KOPT-K1 (cell line): ENCODE data around the gene RAD51B.

Source experiments
- H3K27ac ChIP-seq: fragments of 200-600 bp; sonication (generic); 2 replicates; pipeline ENCODE4 v1.5.1; 2016; ENCODE audit warnings: antibody characterized with exemption, mild to moderate bottlenecking, low read depth, low read length; ENCODE audit not compliant: poor library complexity, severe bottlenecking
- H3K36me3 ChIP-seq: fragments of 200-600 bp; sonication (generic); 2 replicates; pipeline ENCODE4 v1.5.1; 2017; ENCODE audit warnings: antibody characterized with exemption, mild to moderate bottlenecking, low read length, moderate library complexity; ENCODE audit not compliant: insufficient read depth
- H3K9me3 ChIP-seq: fragments of 200-600 bp; sonication (generic); 2 replicates; pipeline ENCODE4 v1.5.1; 2017; ENCODE audit warnings: antibody characterized with exemption, low read length, mild to moderate bottlenecking; ENCODE audit not compliant: insufficient read depth, poor library complexity, severe bottlenecking

RAD51B gene

GRCh38 chr14:68140076-68140741 lies 320.6 kb downstream of the RAD51B start:
- H3K27ac ChIP-seq = no peak overlapping the region
- H3K9me3 ChIP-seq = no peaks in the 10 kb centered on the region
- no peaks in the 10 kb centered on the region for H3K36me3 ChIP-seq

DNA sequence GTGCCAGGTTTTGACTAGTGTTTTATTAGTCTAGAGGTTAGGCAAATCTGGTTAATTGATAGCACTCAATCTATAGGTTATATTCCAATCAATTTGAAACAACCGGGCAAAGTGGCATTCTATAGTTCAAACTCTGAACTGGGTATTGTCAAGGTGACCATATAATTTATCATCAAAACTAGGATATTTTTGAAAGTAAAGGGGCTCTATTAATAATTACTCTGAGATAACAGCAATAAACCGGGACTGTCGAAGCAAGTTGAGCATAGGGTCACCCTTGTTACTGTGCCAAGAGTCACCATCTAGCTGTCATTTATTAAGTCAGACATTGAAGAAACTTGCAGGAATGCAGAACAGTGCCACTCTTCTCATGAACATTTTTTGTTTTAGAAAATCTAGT lies 321.2 kb downstream of the RAD51B start:
- H3K27ac ChIP-seq = no peak overlapping the region
- H3K36me3 ChIP-seq = no peaks in the 10 kb centered on the region
- H3K9me3 ChIP-seq = no peaks in the 10 kb centered on the region

DNA sequence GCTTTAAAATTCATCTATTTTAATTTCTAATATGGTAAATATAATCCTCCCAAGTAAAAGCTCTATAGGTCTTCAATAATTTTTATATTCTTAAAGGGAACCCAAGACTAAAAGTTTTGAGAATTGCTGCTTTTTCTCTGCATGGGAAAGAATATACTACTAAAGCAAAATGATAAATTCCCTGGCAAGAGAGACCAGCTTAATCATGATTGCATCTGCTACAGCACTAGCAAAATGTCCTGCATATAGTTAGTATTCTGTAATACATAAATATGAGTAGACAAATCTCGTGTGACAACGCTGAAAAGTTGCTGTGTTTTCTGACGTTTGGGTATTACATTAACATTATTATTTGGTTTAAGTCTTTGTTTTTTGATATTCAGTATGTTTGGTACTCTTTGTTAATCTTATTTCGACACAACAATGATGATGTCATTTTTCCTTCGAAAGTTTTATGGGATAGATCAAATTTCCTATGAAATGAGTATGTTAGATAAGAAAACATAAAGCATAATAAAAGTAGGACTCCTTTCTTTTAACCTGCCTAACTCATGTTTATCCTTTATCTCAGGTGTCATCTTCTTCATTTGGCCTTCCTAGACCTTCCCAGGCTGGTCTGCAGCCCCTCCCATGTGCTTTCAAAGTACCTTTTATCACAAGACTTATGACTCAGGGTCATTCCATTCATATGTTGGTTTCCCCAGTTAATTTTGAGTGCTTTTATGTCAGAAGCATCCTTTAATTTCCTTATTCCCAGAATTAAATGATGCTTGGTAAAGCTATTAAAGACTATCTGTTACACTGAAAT lies 321.9 kb downstream of the RAD51B start:
- Histone ChIP-seq H3K9me3 (no peaks in the 10 kb centered on the region), H3K36me3 (no peaks in the 10 kb centered on the region), H3K27ac (no peak overlapping the region)

DNA sequence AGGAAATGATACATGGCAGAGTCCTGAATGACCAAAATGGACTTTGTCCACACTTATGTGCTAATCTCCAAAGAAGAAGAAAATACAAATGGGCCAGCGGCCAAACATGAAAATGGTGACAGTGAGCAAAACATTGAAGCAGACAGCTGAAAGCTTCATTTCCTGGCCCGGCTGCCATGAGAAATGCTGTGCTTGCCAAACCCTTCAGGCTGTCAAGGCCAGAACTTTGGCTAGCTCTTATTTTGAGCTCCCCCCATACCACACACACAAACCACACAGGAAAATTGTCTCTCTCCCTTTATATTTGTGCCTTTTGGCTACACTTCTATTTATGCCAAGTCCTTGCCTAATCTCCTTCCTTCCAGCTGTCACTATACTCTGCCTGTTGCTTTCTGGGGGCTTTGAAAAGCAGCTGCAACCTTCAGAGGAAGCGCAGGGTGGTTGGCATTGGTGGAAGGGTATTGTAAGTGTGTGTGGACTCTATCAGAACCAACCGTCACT lies 323.8 kb downstream of the RAD51B start:
- Histone ChIP-seq H3K36me3 (no peaks in the 10 kb centered on the region), H3K27ac (peak overlapping the region; percentile 68), H3K9me3 (peaks cover 5% of the 10 kb centered on the region)

GRCh38 chr14:68144051-68144681 lies 324.6 kb downstream of the RAD51B start:
- Histone ChIP-seq H3K27ac (peak overlapping the region; percentile 68), H3K36me3 (no peaks in the 10 kb centered on the region), H3K9me3 (peaks cover 8% of the 10 kb centered on the region)

DNA sequence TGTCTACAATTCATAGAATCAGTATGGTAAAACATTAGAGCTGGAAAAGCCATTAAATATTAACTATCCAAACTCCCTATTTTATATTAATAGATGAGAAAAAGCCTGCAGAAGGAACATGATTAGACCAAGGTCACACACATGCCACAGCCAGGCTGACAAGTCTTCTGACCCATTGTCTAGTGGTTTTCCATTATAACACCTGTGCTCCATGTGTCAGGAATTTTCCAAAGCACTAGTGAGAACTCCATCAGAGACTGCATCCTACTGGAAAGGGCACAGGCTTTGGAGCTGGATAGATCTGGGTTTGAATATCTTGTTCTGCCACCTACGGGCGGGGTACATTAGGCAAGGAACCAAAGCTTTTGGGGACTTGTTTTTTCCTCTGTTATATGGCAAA lies 325.5 kb downstream of the RAD51B start:
- Histone ChIP-seq H3K9me3 (peaks cover 8% of the 10 kb centered on the region), H3K36me3 (no peaks in the 10 kb centered on the region), H3K27ac (no peak overlapping the region)

- Histone ChIP-seq H3K9me3 (peaks cover 8% of the 10 kb centered on the region), H3K36me3 (no peaks in the 10 kb centered on the region), H3K27ac (no peak overlapping the region)
Observed at GRCh38 chr14:68145539-68145938, 326.0 kb downstream of the RAD51B start.

GRCh38 chr14:68146818-68147217 lies 327.2 kb downstream of the RAD51B start:
- H3K36me3 ChIP-seq = no peaks in the 10 kb centered on the region
- peaks cover 18% of the 10 kb centered on the region for H3K9me3 ChIP-seq
- H3K27ac ChIP-seq = no peak overlapping the region

DNA sequence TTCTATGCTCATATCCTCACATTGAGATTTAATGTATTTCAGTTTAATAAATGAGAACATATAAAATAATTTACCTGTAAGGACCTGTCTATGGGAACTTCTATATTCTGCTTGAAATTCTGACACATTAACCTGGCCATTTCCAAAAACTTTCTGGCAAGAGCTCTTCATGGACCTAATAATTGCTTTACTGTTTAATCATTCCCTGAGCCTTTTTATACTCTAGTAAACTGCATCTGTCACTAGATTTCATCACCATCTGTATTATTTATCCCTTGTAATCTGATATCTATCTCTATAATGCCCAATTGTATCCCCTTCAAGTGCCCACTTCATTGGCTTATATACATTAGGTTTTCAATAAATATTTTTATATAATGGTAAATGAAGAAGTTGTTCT lies 327.7 kb downstream of the RAD51B start:
- no peak overlapping the region for H3K27ac ChIP-seq
- no peaks in the 10 kb centered on the region for H3K36me3 ChIP-seq
- peaks cover 22% of the 10 kb centered on the region for H3K9me3 ChIP-seq

GRCh38 chr14:68148276-68148675 lies 328.7 kb downstream of the RAD51B start:
- no peak overlapping the region for H3K27ac ChIP-seq
- peaks cover 23% of the 10 kb centered on the region for H3K9me3 ChIP-seq
- H3K36me3 ChIP-seq = no peaks in the 10 kb centered on the region

DNA sequence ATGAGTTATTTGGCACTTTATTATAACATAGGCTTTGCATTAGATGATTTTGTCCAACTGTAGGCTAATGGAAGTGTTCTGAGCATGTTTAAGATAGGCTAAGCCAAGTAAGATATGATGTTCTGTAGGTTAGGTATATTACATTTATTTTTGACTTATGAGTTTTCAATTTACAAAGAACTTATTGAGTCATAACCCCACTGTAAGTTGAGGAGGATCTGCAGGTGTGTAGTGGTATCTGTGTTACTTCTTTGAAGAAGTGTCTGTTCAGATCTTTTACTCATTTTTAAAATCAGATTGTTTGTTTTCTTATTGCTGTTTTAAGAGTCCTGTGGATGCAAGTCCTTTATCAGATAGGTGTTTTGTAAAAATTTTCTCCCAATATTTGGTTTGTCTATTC lies 329.2 kb downstream of the RAD51B start:
- peaks cover 24% of the 10 kb centered on the region for H3K9me3 ChIP-seq
- no peaks in the 10 kb centered on the region for H3K36me3 ChIP-seq
- H3K27ac ChIP-seq = no peak overlapping the region

- no peaks in the 10 kb centered on the region for H3K36me3 ChIP-seq
- no peak overlapping the region for H3K27ac ChIP-seq
- H3K9me3 ChIP-seq = peaks cover 32% of the 10 kb centered on the region
Observed at GRCh38 chr14:68153275-68153674, 333.7 kb downstream of the RAD51B start.

GRCh38 chr14:68154275-68154674 lies 334.7 kb downstream of the RAD51B start:
- Histone ChIP-seq H3K36me3 (no peaks in the 10 kb centered on the region), H3K27ac (no peak overlapping the region), H3K9me3 (peaks cover 28% of the 10 kb centered on the region)

GRCh38 chr14:68157971-68158371 lies 338.4 kb downstream of the RAD51B start:
- Histone ChIP-seq H3K27ac (no peak overlapping the region), H3K9me3 (peaks cover 13% of the 10 kb centered on the region), H3K36me3 (no peaks in the 10 kb centered on the region)

DNA sequence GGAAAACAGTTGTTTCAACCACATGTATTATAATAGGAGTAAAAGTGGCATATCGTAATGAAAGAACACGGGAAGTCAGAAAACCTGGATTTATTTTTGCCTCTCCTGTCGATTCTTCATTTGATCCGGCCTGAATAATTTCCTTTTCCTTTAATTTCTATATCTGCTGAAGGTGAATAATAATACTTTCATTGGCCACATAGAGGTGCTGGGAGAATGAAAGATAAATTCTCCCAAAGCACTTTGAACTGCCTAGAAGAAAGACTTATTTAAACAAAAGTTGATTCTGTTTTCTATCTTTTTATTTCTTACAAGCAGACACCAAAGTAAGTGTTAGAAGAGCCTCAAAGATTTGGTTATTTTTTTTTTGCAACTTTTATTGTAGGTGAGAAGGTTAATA lies 339.1 kb downstream of the RAD51B start:
- H3K9me3 ChIP-seq = peaks cover 13% of the 10 kb centered on the region
- no peak overlapping the region for H3K27ac ChIP-seq
- H3K36me3 ChIP-seq = no peaks in the 10 kb centered on the region
